Coronary artery (tissue), 2 donors: ENCODE measurements around the gene CPA1.

Source experiments
- DNase-seq: peaks from one replicate; pipeline ENCODE4 v3.0.0-alpha.2; 2017; ENCODE audit warnings: low spot score
- H3K27ac ChIP-seq, 2 donors: fragments of 200-600 bp; sonication (generic); one replicate each; pipeline ENCODE4 v1.5.1; 2016 to 2019
- H3K4me3 ChIP-seq: fragments of 200-600 bp; sonication (generic); 2 replicates; pipeline ENCODE4 v1.5.1; 2016; ENCODE audit warnings: mild to moderate bottlenecking, moderate library complexity
- CTCF ChIP-seq: fragments of 200-600 bp; sonication (generic); IDR thresholded peaks from one replicate; pipeline ENCODE4 v1.5.1; 2019; ENCODE audit warnings: antibody characterized with exemption

Gene CPA1

DNA sequence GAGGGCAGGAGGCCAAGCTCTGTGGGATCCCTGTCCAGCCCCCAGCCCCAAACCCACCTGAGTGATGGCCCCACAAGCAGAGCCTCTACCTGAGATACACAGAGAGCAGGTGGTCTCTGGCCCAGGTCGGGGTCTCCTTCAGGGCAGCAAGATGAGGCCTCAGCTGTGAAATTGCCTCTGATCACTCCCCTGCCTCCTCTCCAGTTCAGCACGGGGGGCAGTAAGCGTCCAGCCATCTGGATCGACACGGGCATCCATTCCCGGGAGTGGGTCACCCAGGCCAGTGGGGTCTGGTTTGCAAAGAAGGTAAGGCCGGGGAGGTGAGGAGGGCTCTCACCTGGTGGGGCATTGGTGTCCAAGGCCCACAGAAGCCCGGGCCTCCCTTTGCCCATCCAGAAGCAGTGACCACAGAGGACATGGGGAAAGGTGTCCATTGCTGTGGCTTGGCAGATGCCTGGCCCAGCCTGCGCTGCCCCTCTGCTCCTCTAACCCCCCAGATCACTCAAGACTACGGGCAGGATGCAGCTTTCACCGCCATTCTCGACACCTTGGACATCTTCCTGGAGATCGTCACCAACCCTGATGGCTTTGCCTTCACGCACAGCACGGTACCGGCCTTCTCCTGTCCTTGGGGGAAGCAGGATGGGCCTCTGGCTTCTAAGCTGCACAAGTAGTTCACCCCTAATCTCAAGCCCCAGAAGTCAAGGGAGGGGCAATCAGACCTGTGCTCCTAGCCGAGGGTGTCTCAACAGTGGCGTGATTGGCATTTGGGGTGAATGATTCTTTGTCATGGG, 3.1 kb downstream of the CPA1 start:
- no peak for TF ChIP-seq CTCF
- Histone ChIP-seq H3K4me3 (no peak overlapping the region), H3K27ac (no peak overlapping the region)
- peak; percentile 58 for DNase-seq

GRCh38 chr7:130384371-130384801, 4.1 kb downstream of the CPA1 start:
- no peak overlapping the region for H3K27ac ChIP-seq
- no peak overlapping the region for H3K4me3 ChIP-seq
- no peak for TF ChIP-seq CTCF
- peak; percentile 58 for DNase-seq

DNA sequence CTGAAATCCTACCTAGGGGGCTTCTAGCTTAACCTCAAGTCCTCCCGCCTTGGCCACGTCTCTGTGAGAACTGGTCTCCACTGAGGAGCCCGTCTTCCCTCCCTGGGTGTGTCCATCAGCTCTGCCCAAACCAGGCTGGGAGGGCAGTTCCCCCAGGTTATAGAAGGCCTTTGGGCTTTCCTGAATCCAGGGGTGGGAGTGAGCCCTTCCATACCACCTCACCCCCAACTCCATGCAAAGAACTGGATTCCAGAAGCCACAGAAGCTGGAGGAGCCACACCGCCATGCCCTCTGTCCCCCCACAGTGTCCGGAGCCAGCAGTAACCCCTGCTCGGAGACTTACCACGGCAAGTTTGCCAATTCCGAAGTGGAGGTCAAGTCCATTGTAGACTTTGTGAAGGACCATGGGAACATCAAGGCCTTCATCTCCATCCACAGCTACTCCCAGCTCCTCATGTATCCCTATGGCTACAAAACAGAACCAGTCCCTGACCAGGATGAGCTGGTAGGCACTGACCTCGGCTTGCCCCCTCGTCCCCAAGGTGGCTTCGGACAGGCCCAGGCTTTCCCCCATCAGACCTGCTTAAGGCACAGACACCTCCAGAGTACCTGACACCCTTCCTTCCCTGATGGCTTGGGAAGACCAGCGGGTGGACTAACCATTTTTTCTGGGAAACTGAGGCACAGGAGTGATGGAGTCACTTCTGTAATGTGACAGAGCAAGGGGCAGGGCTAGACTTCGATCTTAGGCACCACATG, 4.7 kb downstream of the CPA1 start:
- TF ChIP-seq CTCF: no peak
- H3K4me3 ChIP-seq: no peak overlapping the region
- peak; percentile 57 for DNase-seq

DNA sequence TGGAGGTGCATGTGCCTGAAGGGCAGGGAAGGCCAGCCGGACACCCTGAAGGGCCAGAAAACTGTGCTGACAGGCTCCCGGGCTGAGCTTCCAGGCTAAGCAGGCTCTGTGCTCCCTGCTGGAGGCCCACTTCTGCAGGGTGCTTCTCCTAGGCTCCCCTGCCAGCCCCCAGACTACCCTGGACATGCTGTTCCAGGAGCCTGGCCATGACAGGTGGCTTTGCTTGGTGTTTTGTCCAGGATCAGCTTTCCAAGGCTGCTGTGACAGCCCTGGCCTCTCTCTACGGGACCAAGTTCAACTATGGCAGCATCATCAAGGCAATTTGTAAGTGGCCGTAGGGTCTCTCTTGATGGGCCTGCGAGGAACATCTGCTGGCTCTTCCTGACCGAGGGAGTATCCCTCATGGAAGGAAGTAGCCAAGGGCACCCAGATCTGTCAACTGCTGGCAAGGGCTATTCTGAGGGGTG, 5.3 kb downstream of the CPA1 start:
- Histone ChIP-seq H3K27ac (no peak overlapping the region), H3K4me3 (no peak overlapping the region)
- no peak for TF ChIP-seq CTCF
- no peak for DNase-seq

More for the DNA sequence above, 4.7 kb downstream of the CPA1 start:
- H3K27ac ChIP-seq: no peak overlapping the region

DNA sequence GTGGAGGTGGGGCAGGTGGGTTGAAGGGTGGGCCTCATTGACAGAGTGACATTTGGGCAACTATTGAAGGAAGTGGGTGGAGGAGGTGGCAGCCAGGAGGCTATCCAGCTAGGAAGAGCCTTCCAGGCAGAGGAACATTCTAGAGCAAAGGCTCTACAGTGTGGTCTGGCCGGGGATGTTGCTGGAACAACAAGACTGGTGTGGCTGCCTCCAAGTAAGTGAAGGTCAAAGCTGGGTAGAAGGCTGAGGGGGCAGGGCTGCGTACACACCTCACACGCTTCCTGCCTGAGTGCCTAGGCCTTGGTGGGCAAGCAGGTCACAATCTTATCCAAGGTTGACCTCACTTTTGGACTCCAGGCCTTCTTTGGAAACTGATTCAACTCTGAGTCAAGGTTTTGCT, 6.6 kb downstream of the CPA1 start:
- Histone ChIP-seq H3K4me3 (no peak overlapping the region), H3K27ac (peak overlapping the region in 1 of 2 donors; percentile 34)
- TF ChIP-seq CTCF: no peak
- peak; percentile 54 for DNase-seq

- Histone ChIP-seq H3K4me3 (no peak overlapping the region), H3K27ac (peak overlapping the region in 1 of 2 donors; percentile 34)
- DNase-seq: no peak
- TF ChIP-seq CTCF: no peak
Observed at GRCh38 chr7:130387306-130387627, 7.0 kb downstream of the CPA1 start.
